K562 (cell line): ENCODE data around the gene SCYL1. TPM values are rescaled to one million over a fixed set of nuclear protein-coding genes. Genes with fewer than 3 reads are reported as not detected.
A peak's percentile ranks its signal among the peaks of the same experiment; 100 is the strongest.

Experiments used
- PREB ChIP-seq: sonication (generic); formaldehyde crosslinking; IDR thresholded peaks from 2 replicates; pipeline ENCODE4 v1.8.1; 2023; ENCODE audit warnings: mild to moderate bottlenecking, missing genetic modification reagents
- TAL1 ChIP-seq: fragments of 450-650 bp; IDR thresholded peaks from 2 replicates; pipeline ENCODE4 v1.6.1; 2016; ENCODE audit warnings: mild to moderate bottlenecking
- ZNF184 ChIP-seq: sonication (generic); formaldehyde crosslinking; IDR thresholded peaks from 2 replicates; pipeline ENCODE4 v1.5.0; 2020; ENCODE audit warnings: missing genetic modification reagents
- polyA plus RNA-seq, 8 experiments: library from polyadenylated mRNA; depleted of rRNA in 4 of 8; stranded (reverse) in 5 of 8; unstranded in 3 of 8; fragments of >200 nt; fragmentation: Nextera tagmentation in 2 of 8; fragmentation: Illumina TruSeq in 1 of 8; extraction: Ambion mirVana in 2 of 8; extraction: Trizol in 1 of 8; gene quantifications; 2 replicates each; pipeline versions ENCODE4 v1.2.1 to v1.2.3, GENCODE V29; 2011 to 2014; ENCODE audit warnings: inconsistent platforms in 1 of 8, missing spikeins in 1 of 8
- total RNA-seq, 7 experiments: library from RNA; depleted of rRNA in 6 of 7; stranded (reverse); fragments of >200 nt in 6 of 7; fragmentation: Illumina TruSeq in 2 of 7; extraction: Trizol in 2 of 7; gene quantifications; 2 replicates each; pipeline versions ENCODE4 v1.2.1 to v1.2.3, GENCODE V29; 2011 to 2021; ENCODE audit warnings: low replicate concordance in 1 of 7
- TF ChIP-seq, protein P1 (sequence below): fragments of 450-650 bp; IDR thresholded peaks from 2 replicates; pipeline ENCODE4 v1.7.1; 2018; ENCODE audit warnings: mild to moderate bottlenecking, low read depth; ENCODE audit not compliant: partially characterized antibody
- TF ChIP-seq, protein P2 (sequence below), 2 experiments: fragments of 450-650 bp in 1 of 2; sonication (generic) in 1 of 2; formaldehyde crosslinking in 1 of 2; IDR thresholded peaks; 2 replicates each; pipeline versions ENCODE4 v1.7.1 to v1.9.0; 2016 to 2022; ENCODE audit warnings: inconsistent platforms in 1 of 2, mild to moderate bottlenecking in 1 of 2, missing genetic modification reagents in 1 of 2
- TF ChIP-seq, protein P3 (sequence below): IDR thresholded peaks from 3 replicates; pipeline ENCODE4 v1.6.1; 2011; ENCODE audit warnings: borderline replicate concordance, mild to moderate bottlenecking, moderate library complexity; ENCODE audit not compliant: insufficient read length; ENCODE audit errors: extremely low read depth
- TF ChIP-seq, protein P4 (sequence below): sonication (generic); formaldehyde crosslinking; IDR thresholded peaks from 2 replicates; pipeline ENCODE4 v1.8.1; 2023; ENCODE audit warnings: mild to moderate bottlenecking, missing genetic modification reagents

The SCYL1 gene
- total and polyA plus RNA-seq, 9 of the 15 experiments (the other 6 are each of a cell fraction or from before 2014, with no cell fraction given) = 1.9 to 145 (median 57.6) TPM

DNA sequence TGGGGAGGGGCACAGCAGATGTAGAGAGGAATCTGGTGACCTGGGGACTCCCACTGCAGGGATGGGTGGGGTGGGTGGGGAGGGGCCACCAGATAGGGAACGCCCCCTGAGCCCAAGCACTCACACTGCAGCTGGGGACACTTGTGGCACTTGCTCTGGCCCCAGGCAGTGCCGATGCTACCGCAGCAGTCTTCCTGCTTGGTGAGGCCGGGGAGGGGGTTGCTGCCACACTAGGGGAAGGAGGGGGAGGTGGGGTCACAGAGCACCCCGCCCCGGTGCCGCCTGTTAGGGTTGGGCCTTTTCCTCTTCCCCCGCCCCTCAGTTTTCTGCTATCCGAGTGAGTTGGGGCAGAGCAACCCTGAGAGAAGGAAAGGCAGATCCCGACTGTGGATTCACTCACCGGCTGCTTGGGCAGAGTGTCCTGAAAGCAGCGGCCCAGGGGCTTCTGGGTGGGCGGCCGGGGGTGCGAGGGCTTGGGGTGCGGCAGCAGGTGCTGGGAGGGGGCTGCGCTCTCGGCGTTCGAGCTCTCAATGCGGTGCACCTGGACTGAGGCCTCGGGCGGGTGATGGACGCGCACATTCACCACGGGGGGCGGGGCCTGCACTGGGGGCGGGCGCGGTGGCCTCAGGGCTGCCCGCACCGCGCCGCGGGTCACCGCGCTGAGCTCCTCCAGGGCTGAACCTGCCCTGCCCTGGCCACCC is 28.6 kb downstream of the SCYL1 start (continued):
- TF ChIP-seq, protein P1, sequence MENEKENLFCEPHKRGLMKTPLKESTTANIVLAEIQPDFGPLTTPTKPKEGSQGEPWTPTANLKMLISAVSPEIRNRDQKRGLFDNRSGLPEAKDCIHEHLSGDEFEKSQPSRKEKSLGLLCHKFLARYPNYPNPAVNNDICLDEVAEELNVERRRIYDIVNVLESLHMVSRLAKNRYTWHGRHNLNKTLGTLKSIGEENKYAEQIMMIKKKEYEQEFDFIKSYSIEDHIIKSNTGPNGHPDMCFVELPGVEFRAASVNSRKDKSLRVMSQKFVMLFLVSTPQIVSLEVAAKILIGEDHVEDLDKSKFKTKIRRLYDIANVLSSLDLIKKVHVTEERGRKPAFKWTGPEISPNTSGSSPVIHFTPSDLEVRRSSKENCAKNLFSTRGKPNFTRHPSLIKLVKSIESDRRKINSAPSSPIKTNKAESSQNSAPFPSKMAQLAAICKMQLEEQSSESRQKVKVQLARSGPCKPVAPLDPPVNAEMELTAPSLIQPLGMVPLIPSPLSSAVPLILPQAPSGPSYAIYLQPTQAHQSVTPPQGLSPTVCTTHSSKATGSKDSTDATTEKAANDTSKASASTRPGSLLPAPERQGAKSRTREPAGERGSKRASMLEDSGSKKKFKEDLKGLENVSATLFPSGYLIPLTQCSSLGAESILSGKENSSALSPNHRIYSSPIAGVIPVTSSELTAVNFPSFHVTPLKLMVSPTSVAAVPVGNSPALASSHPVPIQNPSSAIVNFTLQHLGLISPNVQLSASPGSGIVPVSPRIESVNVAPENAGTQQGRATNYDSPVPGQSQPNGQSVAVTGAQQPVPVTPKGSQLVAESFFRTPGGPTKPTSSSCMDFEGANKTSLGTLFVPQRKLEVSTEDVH = no peak
- TF ChIP-seq ZNF184 (CRISPR knock-in tag) (no peak), TAL1 (no peak), PREB (CRISPR knock-in tag) (no peak)
- TF ChIP-seq, protein P2, sequence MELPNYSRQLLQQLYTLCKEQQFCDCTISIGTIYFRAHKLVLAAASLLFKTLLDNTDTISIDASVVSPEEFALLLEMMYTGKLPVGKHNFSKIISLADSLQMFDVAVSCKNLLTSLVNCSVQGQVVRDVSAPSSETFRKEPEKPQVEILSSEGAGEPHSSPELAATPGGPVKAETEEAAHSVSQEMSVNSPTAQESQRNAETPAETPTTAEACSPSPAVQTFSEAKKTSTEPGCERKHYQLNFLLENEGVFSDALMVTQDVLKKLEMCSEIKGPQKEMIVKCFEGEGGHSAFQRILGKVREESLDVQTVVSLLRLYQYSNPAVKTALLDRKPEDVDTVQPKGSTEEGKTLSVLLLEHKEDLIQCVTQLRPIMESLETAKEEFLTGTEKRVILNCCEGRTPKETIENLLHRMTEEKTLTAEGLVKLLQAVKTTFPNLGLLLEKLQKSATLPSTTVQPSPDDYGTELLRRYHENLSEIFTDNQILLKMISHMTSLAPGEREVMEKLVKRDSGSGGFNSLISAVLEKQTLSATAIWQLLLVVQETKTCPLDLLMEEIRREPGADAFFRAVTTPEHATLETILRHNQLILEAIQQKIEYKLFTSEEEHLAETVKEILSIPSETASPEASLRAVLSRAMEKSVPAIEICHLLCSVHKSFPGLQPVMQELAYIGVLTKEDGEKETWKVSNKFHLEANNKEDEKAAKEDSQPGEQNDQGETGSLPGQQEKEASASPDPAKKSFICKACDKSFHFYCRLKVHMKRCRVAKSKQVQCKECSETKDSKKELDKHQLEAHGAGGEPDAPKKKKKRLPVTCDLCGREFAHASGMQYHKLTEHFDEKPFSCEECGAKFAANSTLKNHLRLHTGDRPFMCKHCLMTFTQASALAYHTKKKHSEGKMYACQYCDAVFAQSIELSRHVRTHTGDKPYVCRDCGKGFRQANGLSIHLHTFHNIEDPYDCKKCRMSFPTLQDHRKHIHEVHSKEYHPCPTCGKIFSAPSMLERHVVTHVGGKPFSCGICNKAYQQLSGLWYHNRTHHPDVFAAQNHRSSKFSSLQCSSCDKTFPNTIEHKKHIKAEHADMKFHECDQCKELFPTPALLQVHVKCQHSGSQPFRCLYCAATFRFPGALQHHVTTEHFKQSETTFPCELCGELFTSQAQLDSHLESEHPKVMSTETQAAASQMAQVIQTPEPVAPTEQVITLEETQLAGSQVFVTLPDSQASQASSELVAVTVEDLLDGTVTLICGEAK (IDR thresholded peaks at IDR 0.05) = 0 out of 2 replicates have a peak, but pooled peaks have one; percentile 3
- TF ChIP-seq, protein P2 (CRISPR knock-in tag; IDR thresholded peaks at IDR 0.05) = no peak
- TF ChIP-seq, protein P3, sequence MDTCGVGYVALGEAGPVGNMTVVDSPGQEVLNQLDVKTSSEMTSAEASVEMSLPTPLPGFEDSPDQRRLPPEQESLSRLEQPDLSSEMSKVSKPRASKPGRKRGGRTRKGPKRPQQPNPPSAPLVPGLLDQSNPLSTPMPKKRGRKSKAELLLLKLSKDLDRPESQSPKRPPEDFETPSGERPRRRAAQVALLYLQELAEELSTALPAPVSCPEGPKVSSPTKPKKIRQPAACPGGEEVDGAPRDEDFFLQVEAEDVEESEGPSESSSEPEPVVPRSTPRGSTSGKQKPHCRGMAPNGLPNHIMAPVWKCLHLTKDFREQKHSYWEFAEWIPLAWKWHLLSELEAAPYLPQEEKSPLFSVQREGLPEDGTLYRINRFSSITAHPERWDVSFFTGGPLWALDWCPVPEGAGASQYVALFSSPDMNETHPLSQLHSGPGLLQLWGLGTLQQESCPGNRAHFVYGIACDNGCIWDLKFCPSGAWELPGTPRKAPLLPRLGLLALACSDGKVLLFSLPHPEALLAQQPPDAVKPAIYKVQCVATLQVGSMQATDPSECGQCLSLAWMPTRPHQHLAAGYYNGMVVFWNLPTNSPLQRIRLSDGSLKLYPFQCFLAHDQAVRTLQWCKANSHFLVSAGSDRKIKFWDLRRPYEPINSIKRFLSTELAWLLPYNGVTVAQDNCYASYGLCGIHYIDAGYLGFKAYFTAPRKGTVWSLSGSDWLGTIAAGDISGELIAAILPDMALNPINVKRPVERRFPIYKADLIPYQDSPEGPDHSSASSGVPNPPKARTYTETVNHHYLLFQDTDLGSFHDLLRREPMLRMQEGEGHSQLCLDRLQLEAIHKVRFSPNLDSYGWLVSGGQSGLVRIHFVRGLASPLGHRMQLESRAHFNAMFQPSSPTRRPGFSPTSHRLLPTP = no peak
- TF ChIP-seq, protein P4, sequence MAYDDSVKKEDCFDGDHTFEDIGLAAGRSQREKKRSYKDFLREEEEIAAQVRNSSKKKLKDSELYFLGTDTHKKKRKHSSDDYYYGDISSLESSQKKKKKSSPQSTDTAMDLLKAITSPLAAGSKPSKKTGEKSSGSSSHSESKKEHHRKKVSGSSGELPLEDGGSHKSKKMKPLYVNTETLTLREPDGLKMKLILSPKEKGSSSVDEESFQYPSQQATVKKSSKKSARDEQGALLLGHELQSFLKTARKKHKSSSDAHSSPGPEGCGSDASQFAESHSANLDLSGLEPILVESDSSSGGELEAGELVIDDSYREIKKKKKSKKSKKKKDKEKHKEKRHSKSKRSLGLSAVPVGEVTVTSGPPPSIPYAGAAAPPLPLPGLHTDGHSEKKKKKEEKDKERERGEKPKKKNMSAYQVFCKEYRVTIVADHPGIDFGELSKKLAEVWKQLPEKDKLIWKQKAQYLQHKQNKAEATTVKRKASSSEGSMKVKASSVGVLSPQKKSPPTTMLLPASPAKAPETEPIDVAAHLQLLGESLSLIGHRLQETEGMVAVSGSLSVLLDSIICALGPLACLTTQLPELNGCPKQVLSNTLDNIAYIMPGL (CRISPR knock-in tag) = no peak
